Stimulated activated CD8-positive, alpha-beta memory T cell treated with anti-CD3 and anti-CD28 coated beads, Interleukin-15, amount 100 ng/mL, for 24 hours (primary cell): ENCODE measurements around the gene DSG3.

Source experiments
- DNase-seq: peaks from one replicate; pipeline ENCODE4 v3.0.0-alpha.2; 2020; ENCODE audit warnings: low read depth

Gene DSG3

DNA sequence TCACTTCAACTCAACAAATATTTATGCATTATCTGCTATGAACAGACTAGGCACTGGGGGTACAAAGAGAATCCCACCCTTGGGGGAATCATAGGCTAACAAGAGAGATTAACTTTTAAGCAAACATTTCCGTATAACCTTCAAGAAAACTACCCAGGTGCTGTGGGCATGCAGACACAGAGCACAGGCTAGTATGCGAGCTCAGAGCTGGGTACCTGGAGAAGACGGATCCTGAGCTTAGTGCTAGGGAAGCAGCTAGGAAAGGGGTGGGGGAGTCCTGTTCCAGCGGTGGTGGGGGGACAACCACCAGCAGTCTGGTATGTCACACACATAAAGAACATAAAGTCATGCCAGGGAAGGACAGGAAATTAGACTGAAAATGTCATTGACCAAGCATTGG lies 17.5 kb upstream of the DSG3 start:
- DNase-seq: no peak

DNA sequence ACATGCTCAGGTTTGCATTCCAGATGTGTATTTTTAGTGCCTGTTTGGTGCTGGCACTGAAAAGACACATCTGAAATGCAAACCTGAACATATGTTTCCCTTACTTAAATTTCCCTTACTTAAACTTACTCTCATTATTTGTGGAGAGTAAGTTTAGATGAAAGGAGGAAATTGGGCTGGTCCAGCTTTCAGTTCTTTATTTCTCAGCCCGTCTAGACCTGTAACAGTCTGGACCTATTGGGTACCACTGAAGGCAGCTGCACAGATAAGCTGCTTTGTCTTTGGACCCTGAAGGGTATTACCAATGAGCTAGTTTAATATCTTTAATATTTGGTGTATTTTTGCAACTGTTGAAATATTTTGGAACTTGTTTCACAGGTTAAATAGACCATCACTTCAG lies 17.0 kb upstream of the DSG3 start:
- no peak for DNase-seq

GRCh38 chr18:31432316-31432715 lies 15.2 kb upstream of the DSG3 start:
- DNase-seq: no peak

DNA sequence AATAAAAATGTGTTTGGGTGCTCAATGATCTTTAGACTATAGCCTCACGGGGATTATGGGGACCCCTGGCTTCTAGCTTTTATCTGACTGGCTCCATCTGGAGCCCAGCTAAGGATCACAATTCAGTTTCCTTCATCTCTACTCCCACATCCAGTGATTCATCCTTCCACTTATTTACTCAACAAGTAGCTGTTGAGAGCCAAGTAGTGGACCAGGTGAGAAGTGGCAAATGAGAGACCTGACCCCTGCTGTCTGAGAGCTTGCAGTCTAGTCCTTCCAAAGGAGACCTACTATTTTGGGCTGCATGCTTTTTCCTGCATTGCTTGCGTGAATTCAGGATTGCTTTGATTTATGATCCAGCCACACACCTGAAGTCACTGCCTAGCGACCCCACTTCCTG lies 10.7 kb upstream of the DSG3 start:
- no peak for DNase-seq

- DNase-seq: no peak
These were observed 9.1 kb upstream of the DSG3 start for GRCh38 chr18:31438402-31438801.

DNA sequence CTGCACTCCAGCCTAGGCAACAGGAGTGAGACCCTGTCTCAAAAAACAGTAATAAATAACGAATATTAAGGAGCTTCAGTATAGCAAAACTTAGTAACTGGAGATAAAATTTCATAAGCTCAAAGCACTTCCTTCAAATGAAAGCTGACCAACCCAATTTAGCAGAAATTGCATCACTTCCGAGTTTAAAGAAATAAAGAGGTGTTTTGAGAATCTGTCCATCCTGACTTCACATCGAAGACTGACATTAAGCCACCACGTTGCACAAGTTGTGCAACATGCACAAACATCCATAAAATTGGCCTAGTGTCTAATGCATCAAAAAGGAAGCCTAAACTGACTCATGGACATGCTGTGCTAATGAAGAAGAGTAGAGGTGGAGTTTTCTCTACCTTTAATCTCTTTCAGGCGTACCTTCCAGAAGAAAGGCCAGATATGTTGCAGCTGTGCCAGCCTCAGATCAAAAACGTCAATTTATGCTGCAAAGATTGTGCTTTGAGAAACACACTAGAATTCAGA lies 7.7 kb upstream of the DSG3 start:
- DNase-seq: no peak

GRCh38 chr18:31440787-31441186 lies 6.8 kb upstream of the DSG3 start:
- DNase-seq: no peak

DNA sequence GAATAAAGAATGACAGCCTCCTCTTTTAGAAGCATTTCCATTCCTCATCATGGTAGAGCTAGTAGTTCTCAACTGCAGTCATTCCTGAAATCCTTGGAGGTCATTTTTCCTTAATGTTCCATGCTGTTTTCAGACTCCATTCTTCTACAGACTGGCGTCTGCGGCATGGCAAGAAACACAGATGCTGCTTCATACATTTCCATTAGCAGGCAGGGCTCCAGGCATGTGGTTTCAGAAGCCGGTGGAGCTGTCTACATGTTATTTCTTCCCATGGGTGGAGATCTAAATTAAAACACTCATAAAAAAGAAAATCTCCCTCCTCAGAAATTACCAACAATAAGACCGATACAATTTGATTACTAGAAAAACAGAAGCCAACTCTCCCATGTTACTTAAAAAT lies 6.0 kb upstream of the DSG3 start:
- no peak for DNase-seq

DNA sequence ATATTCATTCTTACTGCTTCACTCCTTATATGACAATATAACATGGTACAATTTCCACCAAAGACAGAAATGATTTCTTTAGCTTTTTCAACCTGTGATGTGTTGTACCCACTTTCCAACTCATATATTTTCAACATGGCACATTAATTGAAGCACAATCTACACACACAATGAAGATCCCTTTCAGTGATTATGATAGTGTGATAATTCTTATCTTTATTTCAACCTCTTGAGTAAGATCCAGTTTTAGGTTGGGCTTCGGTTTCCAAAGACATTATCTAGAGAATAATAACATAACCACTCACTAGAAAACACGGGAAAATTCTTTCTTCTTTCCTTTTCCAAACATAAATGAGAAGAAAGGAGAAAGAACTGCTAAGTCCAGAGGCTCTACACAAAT lies 3.4 kb upstream of the DSG3 start:
- no peak for DNase-seq

DNA sequence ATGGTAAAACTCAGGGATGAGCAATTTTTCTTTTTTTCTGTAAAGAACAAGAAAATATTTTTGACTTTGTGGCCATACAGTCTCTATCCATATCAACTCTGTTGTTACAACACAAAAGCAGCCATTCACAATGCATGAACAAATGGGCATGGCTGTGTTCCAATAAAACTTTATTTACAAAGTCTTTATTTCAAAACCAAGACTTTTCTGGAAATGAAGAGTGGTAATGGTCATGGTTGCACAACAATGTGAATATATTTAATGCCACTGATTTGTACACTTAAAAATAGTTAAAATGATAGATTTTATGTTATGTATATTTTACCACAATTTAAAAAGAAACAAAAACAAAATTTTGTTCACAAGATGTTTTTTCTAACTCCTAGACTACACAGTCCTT lies 1.6 kb upstream of the DSG3 start:
- no peak for DNase-seq

DNA sequence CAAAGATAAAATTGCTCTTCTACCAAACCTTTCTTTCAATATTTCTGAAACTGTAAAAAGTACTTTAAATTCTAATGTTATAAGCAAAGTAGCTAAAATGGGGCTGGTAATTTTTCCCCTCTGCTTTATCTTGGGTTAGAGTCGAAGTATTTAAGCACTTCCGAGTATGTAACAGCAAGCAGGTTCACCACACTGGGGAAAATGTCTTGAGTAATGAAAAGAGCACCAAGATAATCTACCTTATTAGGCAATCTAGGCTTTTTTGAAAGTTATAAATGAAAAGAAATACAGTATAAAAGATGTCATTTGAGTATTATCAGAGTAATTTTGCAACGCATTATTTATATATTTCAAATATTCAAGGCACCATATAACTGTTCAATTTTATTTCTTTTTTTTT lies 687 bp upstream of the DSG3 start:
- DNase-seq: no peak

GRCh38 chr18:31450409-31450808 lies 2.9 kb downstream of the DSG3 start:
- DNase-seq: no peak

DNA sequence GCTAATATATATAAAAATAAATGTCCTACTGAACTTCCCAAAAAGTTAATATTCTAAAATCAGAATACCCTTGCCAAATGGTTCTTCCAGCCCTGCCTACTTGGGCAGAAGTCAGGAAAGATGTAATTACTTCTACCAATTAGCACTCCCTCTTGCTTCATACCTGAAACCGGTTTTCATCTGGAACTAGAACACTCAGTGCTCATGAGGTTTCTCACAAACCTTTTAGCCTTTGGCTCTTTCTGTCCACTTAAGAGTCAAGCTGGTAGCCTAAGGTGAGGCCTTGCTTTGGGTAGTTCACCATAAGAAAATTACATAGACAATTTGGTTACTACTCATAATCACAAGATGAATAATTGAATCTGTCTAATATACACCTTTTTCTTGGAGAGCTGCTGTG lies 4.1 kb downstream of the DSG3 start:
- DNase-seq: no peak

- no peak for DNase-seq
These were observed 6.6 kb downstream of the DSG3 start for GRCh38 chr18:31454066-31454708.

GRCh38 chr18:31469629-31470028 lies 22.1 kb downstream of the DSG3 start:
- no peak for DNase-seq

DNA sequence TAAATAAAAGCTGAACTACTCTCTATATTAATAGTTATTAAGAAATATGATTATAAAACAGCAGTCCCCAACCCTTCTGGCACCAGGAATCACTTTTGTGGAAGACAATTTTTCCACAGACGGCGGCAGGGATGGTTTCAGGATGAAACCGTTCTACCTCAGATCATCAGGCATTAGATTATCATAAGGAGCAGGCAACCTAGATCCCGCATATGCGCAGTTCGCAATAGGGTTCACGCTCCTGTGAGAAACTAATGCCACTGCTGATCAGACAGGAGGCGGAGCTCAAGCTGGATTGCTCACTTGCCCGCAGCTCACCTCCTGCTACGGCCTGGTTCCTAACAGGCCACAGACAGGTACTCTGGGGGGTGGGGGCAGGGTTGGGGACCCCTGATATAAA lies 31.1 kb downstream of the DSG3 start:
- no peak for DNase-seq

DNA sequence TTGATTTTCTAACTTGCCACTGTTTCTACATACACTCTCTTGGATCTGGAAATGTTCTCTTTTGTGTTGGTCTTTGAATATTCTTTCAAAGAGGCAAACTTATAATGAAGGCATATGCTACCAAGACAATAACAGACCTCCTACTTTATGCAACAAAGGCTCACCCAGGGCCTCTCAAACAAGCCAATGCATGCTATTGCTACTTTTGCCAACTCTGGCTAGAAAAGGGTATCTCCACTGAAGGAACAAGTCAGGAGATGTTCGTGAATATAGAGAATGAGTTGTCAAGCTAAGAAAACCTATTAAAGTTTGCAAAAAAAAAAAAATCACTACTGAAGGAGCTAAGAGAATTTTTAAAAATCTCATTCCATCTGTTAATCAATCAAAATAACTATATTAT lies 34.5 kb downstream of the DSG3 start:
- DNase-seq: no peak

GRCh38 chr18:31483396-31483795 lies 35.9 kb downstream of the DSG3 start:
- DNase-seq: no peak

DNA sequence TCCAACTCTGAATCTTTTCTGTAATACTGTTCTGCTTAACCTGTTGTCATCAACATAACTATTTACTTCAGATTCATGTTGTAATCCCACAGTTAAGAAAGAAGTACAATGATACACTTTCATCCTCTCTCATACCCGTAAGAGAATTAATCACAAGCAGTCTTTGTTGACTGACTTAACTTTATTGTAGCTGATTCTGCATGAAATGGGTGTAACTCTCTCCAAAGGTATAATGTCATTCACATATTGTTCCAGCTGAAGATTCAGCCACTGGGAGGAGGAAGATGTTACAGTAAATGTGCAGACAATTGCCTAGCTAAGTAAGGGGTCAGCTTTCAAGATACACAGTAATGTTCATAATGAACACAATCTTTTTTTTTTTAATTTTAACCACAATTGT lies 36.9 kb downstream of the DSG3 start:
- no peak for DNase-seq

- no peak for DNase-seq
These were observed 38.6 kb downstream of the DSG3 start for GRCh38 chr18:31486165-31486564.

DNA sequence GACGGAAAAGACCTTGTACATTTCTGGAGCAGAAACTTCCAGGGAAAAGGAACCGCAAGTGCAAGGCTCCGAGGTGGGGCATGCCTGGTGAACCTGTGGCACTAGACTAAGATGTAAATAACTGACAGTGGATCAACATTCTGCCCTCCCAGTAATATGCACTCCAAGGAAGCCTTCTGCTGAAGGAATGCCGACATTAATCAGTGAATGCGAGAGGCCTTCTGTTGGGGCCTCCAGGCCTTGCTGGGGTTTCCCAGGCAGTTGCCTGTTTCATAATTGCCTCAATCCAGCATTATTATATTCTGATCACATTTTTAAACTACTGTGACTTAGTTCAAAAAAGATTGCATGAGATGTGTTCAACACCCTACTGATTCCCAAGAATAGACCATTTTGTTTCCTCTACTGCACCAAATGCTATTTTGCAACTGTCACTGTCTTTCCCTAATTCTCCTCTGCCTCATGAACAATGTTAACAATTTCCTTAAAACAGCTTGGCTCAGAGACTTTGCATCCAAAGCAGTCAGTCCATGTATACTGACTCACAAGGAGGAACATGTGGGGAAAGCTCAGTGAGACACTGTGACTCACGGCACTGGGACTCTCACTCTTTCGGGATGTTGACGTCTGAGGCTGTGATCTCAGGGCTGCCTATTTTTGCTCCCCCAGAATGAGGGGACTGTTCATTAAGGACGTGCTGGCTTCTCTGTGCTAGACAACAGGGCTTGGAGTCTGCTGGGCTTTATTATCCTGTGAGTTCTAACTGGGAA lies 39.9 kb downstream of the DSG3 start:
- DNase-seq: no peak

DNA sequence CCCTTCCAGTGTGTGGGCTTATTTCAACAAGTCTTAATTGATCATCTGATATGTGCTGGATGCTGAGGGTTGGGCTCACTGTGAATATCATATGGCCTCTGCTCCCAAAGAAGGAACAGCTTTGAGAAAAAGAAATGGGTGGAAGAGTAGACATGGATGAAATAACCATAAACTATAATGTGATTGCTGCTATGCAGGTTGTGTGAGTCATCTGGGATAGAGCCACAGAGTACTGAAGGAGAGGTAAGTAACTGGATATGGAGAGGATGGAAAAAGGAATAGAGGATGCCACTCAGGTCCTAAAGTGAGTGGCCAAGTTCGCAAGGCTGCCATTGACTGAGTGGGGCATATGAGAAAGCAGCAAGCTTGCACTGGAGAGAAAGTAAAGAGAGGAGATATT lies 41.8 kb downstream of the DSG3 start:
- DNase-seq: no peak

GRCh38 chr18:31490387-31490786 lies 42.8 kb downstream of the DSG3 start:
- no peak for DNase-seq

- no peak for DNase-seq
These were observed 43.3 kb downstream of the DSG3 start for GRCh38 chr18:31490833-31491232.
